Measurements from ENCODE around the gene CCDC6.
"Not testable (repeated sequence)": the region's sequence is repeated elsewhere in the genome, so short reads cannot be mapped to it uniquely, and the experiment has no call there.

CCDC6 gene

GRCh38 chr10:59906417-59907202 is at the start of gene CCDC6:
Gene CCDC6, minus strand, starts transcription at chr10:59906556. Its CDS starts 132 bp downstream, at chr10:59906424.
- peak; percentile 88 for DNase-seq (ENCODE audit: low spot score)

GRCh38 chr10:59954296-59954695 is 47.9 kb upstream of the CCDC6 start:
- DNase-seq (ENCODE audit: low spot score) = no peak

DNA sequence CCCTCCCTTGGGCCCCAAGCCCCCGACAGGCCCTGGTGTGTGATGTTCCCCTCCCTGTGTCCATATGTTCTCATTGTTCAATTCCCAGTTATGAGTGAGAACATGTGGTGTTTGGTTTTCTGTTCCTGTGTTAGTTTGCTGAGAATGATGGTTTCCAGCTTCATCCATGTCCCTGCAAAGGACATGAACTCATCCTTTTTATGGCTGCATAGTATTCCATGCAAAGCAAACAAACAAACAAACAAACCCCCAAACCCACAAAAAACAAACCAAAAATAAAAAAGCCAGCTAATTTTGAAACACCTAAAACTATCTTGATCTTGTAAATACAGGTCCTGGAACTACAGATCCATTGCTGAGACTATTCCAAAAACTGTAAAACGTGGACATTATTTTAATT is 47.4 kb upstream of the CCDC6 start:
- DNase-seq (ENCODE audit: low spot score) = not testable (repeated sequence)

DNA sequence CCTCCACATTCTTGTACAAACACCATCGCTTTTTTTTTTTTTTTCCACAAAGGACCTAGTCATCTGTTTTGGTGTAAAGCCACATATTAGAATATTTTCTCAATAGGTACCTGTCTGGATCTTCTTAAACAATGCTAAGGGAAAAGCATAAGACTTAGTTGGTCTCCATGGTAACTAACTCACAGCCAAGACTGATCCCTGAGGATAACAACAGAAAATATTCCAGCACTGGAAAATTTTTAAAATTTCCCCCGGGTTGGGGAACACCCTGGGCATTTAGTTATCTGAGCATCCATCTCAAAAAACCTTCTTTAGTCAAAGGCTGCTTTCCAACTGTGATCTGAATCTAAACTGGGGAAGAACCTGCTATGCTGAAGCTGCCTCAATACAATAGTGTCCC is 43.7 kb upstream of the CCDC6 start:
- DNase-seq (ENCODE audit: low spot score) = no peak

DNA sequence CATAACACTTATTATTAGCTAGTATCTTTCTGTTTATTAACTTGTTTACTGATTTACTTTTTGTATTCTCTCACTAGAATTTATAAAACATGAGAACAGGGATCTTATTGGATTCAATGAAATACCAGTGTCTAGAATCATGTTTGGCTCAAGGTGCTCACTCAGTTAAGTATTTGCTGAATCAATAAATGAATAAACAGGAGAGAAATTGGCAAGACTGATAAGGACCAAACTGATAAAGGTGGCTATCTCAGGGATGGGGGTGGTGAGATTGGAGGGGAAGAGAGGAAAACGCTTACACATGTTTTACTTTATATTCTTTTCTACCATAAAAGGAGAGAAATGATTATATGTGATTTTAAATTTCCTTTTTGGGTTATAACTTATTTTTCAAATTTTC is 43.3 kb upstream of the CCDC6 start:
- DNase-seq (ENCODE audit: low spot score) = no peak

DNA sequence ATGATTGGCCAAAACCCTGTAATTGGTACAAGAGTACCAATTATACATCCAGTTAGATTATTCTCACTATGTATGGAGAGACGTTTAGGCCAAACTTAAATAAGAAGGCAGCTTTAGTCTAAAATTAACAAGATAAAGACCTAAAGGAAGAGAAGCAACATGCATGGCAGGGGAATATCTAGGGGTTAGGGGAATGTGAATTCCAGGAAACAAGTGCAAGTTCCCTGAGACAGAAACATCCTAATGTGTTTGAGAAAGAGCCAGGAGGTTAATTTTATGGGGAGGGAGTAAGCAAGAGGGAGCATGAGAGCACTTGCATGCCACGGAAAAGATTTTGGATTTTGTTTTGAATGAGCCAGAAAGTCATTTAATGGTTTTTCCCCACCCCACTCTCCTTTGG is 39.6 kb upstream of the CCDC6 start:
- no peak for DNase-seq (ENCODE audit: low spot score)

DNA sequence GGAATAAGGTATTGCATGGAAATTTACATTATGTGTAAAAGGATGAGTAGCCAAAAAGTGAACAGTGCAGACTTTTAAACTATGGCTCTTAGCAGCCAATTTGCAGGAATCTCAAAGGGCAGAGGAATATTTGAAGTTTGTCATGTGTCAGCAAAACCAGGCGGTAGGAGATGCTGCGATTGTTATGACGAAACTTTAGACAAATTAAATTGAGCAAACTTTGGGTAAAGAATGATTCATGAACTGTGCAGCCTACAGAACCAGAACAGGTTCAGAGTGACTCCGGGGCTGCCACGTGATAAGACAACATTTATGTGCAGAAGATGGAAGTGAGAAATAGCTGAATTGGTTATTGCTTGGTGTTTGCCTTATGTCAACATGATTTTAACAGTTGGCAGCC is 39.2 kb upstream of the CCDC6 start:
- DNase-seq (ENCODE audit: low spot score) = no peak

GRCh38 chr10:59944339-59944935 is 38.1 kb upstream of the CCDC6 start:
- no peak for DNase-seq (ENCODE audit: low spot score)

DNA sequence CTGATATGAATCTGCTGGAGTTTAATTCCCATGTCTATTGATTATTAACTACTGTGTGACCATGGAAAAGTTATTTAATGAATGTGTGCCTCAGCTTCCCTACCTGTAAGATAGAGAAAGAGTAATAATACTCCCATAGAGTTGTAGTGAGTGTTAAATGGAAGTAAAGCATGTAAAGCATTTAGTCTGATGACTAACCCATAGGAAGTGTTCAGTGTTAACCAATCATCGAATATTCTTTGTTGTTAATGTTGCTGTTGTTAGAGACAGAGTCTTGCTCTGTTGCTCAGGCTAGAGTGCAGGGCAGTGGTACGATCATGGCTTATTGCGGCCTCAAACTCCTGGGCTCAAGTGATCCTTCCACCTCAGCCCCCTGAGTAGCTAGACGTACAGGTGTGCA is 36.2 kb upstream of the CCDC6 start:
- no peak for DNase-seq (ENCODE audit: low spot score)

DNA sequence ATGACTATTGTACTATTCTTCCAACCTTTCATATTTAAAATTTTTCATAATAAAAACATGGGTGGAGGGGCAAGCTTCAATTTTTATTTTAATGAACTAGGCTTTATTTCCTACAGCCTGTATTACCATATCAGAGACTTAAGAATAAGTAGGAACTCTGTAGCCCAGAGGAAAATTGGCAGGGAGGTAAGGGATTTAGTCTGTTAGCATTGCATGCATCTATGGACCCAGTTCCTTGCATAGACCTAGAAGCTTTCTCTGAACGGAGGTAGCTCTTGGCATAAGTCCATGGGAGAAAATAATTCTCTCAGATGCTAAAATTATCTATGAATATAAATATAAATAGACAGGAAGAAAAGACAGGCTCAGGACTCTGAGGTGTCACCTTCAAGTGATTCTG is 31.4 kb upstream of the CCDC6 start:
- DNase-seq (ENCODE audit: low spot score) = no peak

DNA sequence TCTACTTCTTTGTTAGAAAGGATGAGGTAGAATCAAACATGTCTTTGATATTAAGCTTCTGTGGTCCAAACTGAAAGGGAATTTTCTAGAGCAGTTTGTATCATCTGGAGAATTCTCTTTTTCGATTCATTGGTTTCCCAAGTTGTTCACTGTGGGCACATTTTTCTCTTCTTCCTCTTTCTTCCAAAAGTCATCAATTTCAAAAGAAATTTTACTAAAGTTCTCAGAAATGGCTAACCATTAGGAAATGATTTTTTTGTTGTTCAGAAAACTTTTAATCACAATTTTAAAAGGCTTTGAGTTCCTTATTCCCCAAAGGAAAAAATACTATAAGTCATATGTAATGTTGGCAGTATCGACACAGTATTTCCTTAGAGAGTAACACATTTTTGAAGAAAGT is 28.3 kb upstream of the CCDC6 start:
- no peak for DNase-seq (ENCODE audit: low spot score)

DNA sequence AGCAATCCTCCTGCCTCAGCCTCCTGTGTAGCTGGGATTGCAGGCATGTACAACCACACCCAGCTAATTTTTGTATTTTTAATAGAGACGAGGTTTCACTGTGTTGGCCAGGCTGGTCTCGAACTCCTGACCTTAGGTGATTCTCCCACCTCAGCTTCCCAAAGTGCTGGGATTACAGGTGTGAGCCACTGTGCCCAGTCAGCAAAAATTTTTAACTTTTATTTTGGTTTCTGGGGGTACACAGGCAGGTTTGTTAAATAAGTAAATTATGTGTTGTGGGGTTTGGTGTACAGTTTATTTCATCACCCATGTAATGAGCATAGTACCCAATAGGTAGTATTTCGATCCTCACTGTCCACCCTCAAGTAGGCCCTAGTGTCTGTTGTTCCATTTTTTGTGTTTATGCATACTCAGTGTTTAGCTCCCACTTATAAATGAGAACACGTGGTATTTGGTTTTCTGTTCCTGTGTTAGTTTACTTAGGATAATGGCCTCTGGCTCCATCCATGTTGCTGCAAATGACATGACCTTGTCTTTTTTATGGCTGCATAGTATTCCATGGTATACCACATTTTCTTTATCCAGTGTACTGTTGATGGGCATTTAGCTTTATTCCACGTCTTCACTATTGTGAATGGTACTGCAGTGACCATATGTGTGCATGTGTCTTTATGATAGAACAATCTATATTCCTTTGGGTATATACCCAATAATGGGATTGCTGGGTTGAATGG is 24.6 kb upstream of the CCDC6 start:
- not testable (repeated sequence) for DNase-seq (ENCODE audit: low spot score)

DNA sequence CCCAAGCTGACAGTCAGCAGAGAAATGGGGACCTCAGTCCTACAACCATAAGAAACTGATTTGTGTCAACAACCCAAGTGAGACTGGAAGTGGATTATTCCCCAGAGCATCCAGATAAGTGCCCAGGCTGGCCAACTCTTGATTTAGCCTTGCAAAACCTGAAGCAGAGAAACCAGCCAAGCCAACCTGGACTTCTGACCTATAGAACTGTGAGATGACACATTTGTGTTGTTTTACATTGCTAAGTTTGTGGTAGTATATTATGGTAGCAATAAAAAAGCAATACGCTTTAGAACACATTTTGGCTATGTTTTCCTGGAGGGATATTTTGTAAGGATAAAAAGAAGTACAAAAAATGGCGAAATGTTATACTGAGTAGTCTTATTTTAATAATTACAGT is 19.7 kb upstream of the CCDC6 start:
- no peak for DNase-seq (ENCODE audit: low spot score)

GRCh38 chr10:59922907-59923306 is 16.6 kb upstream of the CCDC6 start:
- DNase-seq (ENCODE audit: low spot score) = no peak

DNA sequence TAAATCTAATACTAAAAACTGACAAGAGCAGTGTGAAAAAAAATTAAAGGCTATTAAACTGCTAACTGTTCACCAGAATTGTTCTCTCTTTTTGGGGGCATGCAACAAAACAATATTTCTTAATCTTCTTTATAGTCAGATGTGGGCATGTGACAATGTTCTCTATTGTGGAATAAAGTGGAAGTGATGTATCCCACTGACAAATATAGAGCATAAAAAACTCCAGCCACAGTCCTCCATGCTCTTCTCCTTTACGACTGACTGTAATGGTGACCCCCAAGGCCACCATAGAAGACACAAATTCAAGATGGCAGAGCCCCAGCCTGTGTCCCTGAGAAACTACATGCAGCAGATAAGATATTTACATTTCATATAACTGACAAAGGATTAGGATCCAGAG is 11.6 kb upstream of the CCDC6 start:
- no peak for DNase-seq (ENCODE audit: low spot score)

- no peak for DNase-seq (ENCODE audit: low spot score)
Observed at GRCh38 chr10:59913547-59914237, 7.3 kb upstream of the CCDC6 start.

DNA sequence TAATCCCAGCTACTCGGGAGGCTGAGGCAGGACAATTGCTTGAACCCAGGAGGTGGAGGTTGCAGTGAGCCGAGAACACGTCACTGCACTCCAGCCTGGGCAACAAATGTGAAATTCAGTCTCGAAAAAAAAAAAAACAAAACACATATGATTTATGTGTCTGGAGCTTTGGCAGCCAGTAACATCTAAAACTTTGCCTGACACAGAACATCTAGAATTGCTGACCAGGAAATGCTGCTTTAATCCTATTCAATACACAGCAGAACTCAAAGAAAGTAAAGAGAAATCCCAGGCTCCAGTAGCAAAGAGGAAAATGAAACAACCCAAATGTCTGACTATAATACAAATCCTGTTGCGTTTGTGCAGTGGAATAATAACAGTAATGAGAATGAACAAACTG is 4.5 kb upstream of the CCDC6 start:
- no peak for DNase-seq (ENCODE audit: low spot score)

DNA sequence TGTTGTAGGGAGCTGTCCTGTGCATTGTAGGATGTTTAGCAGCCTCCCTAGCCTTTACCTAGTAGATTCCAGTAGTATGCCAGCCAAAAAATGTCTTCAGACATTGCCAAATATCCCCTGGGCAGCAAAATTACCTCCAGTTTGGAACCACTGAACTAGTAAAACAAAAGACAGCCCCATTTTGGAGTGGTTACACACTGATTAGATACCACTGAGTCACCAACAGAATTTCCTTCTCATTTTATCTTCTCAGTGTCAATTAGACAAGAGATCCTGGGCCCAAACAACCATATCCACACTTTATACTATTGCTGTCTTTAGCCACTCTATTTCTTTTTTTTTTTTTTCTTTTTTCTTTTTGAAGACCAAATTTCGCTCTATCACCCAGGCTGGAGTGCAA is 3.5 kb upstream of the CCDC6 start:
- no peak for DNase-seq (ENCODE audit: low spot score)

DNA sequence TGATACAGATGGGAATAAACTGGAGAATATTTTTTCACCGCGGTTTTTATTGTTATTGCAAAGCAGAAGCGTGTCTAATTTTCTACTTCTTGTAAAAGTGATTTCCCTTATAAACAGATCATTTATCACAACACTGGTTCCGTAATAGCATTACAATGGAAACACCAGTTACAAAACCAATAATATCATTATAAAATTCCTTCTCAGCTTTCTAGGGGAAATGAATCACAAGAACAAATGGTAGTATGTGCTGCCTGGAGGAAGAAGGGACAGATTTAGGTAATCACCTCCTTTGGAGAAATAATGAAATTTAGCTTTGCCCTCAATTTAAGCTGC is 2.4 kb upstream of the CCDC6 start:
- DNase-seq (ENCODE audit: low spot score) = no peak

- peak; percentile 38 for DNase-seq (ENCODE audit: low spot score)
Observed at GRCh38 chr10:59907918-59908807, 1.8 kb upstream of the CCDC6 start.

- no peak for DNase-seq (ENCODE audit: low spot score)
Observed at GRCh38 chr10:59907537-59907917, 1.2 kb upstream of the CCDC6 start.

Data from germinal center (tissue), 1 donor.